GM23248 (cell line): ENCODE data around the gene HTR4. TPM values are rescaled to one million over a fixed set of nuclear protein-coding genes. Genes with fewer than 3 reads are reported as not detected.

Experiments
- DNase-seq: peaks from one replicate; pipeline ENCODE4 v3.0.0-alpha.2; 2015
- H2AFZ ChIP-seq: fragments of 200-600 bp; sonication (generic); 2 replicates; pipeline ENCODE4 v1.6.1; 2016; ENCODE audit warnings: antibody characterized with exemption
- H3F3A ChIP-seq: fragments of 200-600 bp; sonication (generic); 2 replicates; pipeline ENCODE4 v1.6.1; 2016; ENCODE audit warnings: mild to moderate bottlenecking, antibody characterized with exemption, mixed run types; ENCODE audit not compliant: insufficient read depth
- H3K27ac ChIP-seq: fragments of 200-600 bp; sonication (generic); 2 replicates; pipeline ENCODE4 v1.5.1; 2016; ENCODE audit warnings: mild to moderate bottlenecking
- H3K27me3 ChIP-seq: fragments of 200-600 bp; sonication (generic); replicated peaks from 2 replicates; pipeline ENCODE4 v1.6.1; 2016; ENCODE audit warnings: mild to moderate bottlenecking; ENCODE audit not compliant: insufficient read depth
- H3K36me3 ChIP-seq: fragments of 200-600 bp; sonication (generic); 2 replicates; pipeline ENCODE4 v1.6.1; 2016; ENCODE audit warnings: low read depth, mild to moderate bottlenecking
- H3K4me1 ChIP-seq: fragments of 200-600 bp; sonication (generic); 2 replicates; pipeline ENCODE4 v1.6.1; 2016; ENCODE audit warnings: mild to moderate bottlenecking; ENCODE audit not compliant: insufficient read depth
- H3K4me2 ChIP-seq: fragments of 200-600 bp; sonication (generic); one replicate; pipeline ENCODE4 v1.6.1; 2016; ENCODE audit warnings: mild to moderate bottlenecking; ENCODE audit not compliant: unreplicated experiment
- H3K4me3 ChIP-seq: fragments of 200-600 bp; sonication (generic); 2 replicates; pipeline ENCODE4 v1.5.1; 2016; ENCODE audit warnings: mild to moderate bottlenecking
- H3K79me2 ChIP-seq: fragments of 200-600 bp; sonication (generic); 2 replicates; pipeline ENCODE4 v1.6.1; 2016; ENCODE audit warnings: mild to moderate bottlenecking; ENCODE audit not compliant: insufficient read depth
- H3K9ac ChIP-seq: fragments of 200-600 bp; sonication (generic); 2 replicates; pipeline ENCODE4 v1.6.1; 2016; ENCODE audit warnings: mild to moderate bottlenecking
- H3K9me2 ChIP-seq: fragments of 200-600 bp; sonication (generic); 2 replicates; pipeline ENCODE4 v1.6.1; 2016; ENCODE audit warnings: mixed run types, mild to moderate bottlenecking, moderate library complexity; ENCODE audit not compliant: insufficient read depth
- H3K9me3 ChIP-seq: fragments of 200-600 bp; sonication (generic); one replicate; pipeline ENCODE4 v1.6.1; 2017; ENCODE audit warnings: low read depth
- H4K20me1 ChIP-seq: fragments of 200-600 bp; sonication (generic); 2 replicates; pipeline ENCODE4 v1.6.0; 2016; ENCODE audit not compliant: insufficient read depth
- EZH2 ChIP-seq: fragments of 200-600 bp; sonication (generic); IDR thresholded peaks from 2 replicates; pipeline ENCODE4 v1.6.1; 2018; ENCODE audit warnings: antibody characterized with exemption, mild to moderate bottlenecking; ENCODE audit not compliant: insufficient read depth, poor library complexity, severe bottlenecking
- EZH2phosphoT487 ChIP-seq: fragments of 200-600 bp; sonication (generic); IDR thresholded peaks from 2 replicates; pipeline ENCODE4 v1.6.1; 2018; ENCODE audit warnings: antibody characterized with exemption, moderate library complexity, mild to moderate bottlenecking, low read depth; ENCODE audit not compliant: insufficient read depth
- WGBS, 2 experiments: methylation state at CpG; one replicate each; pipeline ENCODE4 v1.1.6; 2015 to 2017; ENCODE audit warnings: low lambda C conversion rate in 2 of 2, low coverage in 1 of 2; ENCODE audit errors: missing lambda C conversion rate in 2 of 2; 5-methylcytosine and 5-hydroxymethylcytosine counted together
- in situ Hi-C: fragments of 300-500 bp; cut with MboI; formaldehyde crosslinking; loops from 2 replicates; pipeline ENCODE4 v1.15.0; 2020
- polyA plus RNA-seq: library from polyadenylated mRNA; unstranded; fragments of >200 nt; fragmentation: Nextera tagmentation; extraction: Ambion mirVana; gene quantifications from 2 replicates; pipeline ENCODE4 v1.2.1, GENCODE V29; 2016
- total RNA-seq: library from RNA; depleted of rRNA; stranded (reverse); fragments of >200 nt; shearing (Covaris generic); gene quantifications from 2 replicates; pipeline ENCODE4 v1.2.3, GENCODE V29; 2014

Gene HTR4
- total and polyA plus RNA-seq, 2 experiments from 2014 or later, result not detected

DNA sequence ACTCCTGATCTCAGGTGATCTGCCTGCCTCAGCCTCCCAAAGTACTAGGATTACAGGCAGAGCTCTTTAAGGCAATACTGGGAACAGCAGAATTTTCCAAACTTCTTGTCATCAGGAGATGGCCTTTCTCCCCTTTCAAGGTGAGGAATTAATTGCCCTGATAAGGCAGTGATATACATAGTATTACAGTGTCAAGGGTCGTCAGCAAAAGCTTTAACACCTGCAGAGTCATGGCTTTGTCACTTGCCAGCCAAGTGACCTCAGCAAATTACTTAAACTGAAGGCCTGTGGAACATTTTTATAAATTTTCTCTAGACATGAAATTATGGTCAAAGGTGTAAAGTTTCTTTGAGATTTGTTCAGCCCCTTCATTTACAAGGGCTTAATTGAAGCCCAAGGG, 211.1 kb downstream of the HTR4 start:
- H3F3A ChIP-seq, result peaks cover 25% of the 10 kb centered on the region
- H3K79me2 ChIP-seq, result no peaks in the 10 kb centered on the region
- no peaks in the 10 kb centered on the region for H4K20me1 ChIP-seq
- no peaks in the 10 kb centered on the region for H3K27me3 ChIP-seq
- in situ Hi-C loops, result loop anchor here (10.0 to 25.0 kb wide), 2 partner anchors 282 to 669 kb away; no protein-coding TSS in a partner anchor
- no peaks in the 10 kb centered on the region for H3K9me3 ChIP-seq
- H3K4me2 ChIP-seq, result no peak overlapping the region
- TF ChIP-seq EZH2 (no peak), EZH2phosphoT487 (no peak)
- no peak overlapping the region for H3K9ac ChIP-seq
- peaks cover 32% of the 10 kb centered on the region for H3K36me3 ChIP-seq
- no peaks in the 10 kb centered on the region for H3K4me1 ChIP-seq
- H3K27ac ChIP-seq, result no peak overlapping the region
- no peak for DNase-seq
- no peak overlapping the region for H2AFZ ChIP-seq
- 36 to 45% methylated on average over 1 of the region's 1 CpG for WGBS, 2 experiments
- no peak overlapping the region for H3K4me3 ChIP-seq
- H3K9me2 ChIP-seq, result no peaks in the 10 kb centered on the region

DNA sequence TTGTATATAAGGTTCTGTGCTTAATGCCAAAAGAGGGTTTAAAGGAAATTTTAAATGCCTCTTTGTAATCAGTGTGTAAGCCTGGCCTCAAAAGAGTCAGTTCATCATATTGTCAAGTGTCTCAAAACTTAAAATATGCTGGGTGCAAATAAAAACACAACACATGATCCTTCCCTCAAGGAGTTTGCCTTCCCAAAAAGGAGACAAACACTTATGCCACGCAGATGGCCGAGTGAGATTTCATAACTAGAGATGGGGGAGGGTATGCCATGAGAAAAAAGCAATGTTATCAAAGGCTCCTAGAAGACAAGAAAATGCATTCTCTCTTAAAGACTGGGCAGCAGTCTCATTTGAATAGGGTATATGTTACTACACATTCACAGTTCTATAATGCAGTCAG, 215.4 kb downstream of the HTR4 start:
- Histone ChIP-seq H3K4me3 (no peak overlapping the region), H3K27ac (no peak overlapping the region), H3K79me2 (no peaks in the 10 kb centered on the region), H3K9me3 (no peaks in the 10 kb centered on the region), H3K9me2 (no peaks in the 10 kb centered on the region), H4K20me1 (no peaks in the 10 kb centered on the region), H3K27me3 (no peaks in the 10 kb centered on the region), H3K4me2 (no peak overlapping the region), H3K9ac (no peak overlapping the region), H3K36me3 (peaks cover 50% of the 10 kb centered on the region), H3F3A (peaks cover 25% of the 10 kb centered on the region), H3K4me1 (no peaks in the 10 kb centered on the region), H2AFZ (no peak overlapping the region)
- TF ChIP-seq EZH2phosphoT487 (no peak), EZH2 (no peak)
- no peak for DNase-seq
- in situ Hi-C loops, result loop anchor here (25.0 kb wide), 1 partner anchor 673 kb away; no protein-coding TSS in a partner anchor
- WGBS, 2 experiments, result 79 to 95% methylated on average over 2 of the region's 2 CpGs

DNA sequence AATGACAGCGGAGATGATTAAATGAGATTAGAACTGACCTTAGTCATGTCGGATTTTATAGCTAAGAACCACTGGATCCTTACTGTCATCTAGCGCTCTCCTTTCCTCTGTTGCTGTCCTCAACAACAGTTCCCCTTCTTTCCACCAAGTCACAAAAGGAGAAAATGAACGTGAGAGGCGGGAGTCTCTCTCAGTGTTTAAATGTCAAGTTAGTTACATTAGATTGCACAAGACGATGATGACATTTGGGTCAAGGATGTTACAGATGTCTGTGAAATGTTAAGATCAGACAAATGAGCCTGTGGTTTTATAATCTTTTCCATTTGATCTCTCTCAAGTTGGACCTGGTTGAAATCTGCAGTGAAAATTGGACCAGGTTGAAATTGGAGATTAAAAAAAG, 217.1 kb downstream of the HTR4 start:
- no peak overlapping the region for H3K4me2 ChIP-seq
- no peak overlapping the region for H3K9ac ChIP-seq
- DNase-seq, result peak; percentile 14
- H3K36me3 ChIP-seq, result peaks cover 61% of the 10 kb centered on the region
- H3K79me2 ChIP-seq, result no peaks in the 10 kb centered on the region
- H3K27me3 ChIP-seq, result no peaks in the 10 kb centered on the region
- TF ChIP-seq EZH2phosphoT487, result no peak
- TF ChIP-seq EZH2, result no peak
- H3K9me3 ChIP-seq, result no peaks in the 10 kb centered on the region
- no peak overlapping the region for H3K4me3 ChIP-seq
- no peak overlapping the region for H3K27ac ChIP-seq
- no peak overlapping the region for H2AFZ ChIP-seq
- no peaks in the 10 kb centered on the region for H3K4me1 ChIP-seq
- no peaks in the 10 kb centered on the region for H3K9me2 ChIP-seq
- peaks cover 11% of the 10 kb centered on the region for H3F3A ChIP-seq
- 77 to 81% methylated on average over 6 of the region's 6 CpGs for WGBS, 2 experiments
- in situ Hi-C loops, result loop anchor here (25.0 kb wide), 1 partner anchor 675 kb away; no protein-coding TSS in a partner anchor
- no peaks in the 10 kb centered on the region for H4K20me1 ChIP-seq

DNA sequence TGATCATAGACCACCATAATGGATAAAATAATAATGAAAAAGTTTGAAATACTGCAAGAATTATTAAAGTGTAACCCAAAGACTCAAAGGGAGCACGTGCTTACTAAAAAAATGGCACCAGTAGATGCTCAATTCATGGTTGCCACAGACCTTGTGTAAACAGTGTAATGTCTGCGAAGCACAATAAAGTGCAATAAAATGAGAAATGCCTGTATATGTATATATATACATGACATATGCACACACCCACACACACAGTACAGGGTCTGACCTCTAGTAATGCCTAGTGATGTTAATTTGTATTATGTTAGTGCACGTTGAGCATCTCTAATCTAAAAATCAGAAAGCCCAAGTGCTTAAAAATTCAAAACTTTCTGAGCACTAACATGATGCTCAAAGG, 218.3 kb downstream of the HTR4 start:
- no peak for DNase-seq
- Histone ChIP-seq H4K20me1 (no peaks in the 10 kb centered on the region), H3K9me3 (no peaks in the 10 kb centered on the region), H3K9ac (no peak overlapping the region), H3K4me2 (no peak overlapping the region), H3K36me3 (peaks cover 62% of the 10 kb centered on the region), H2AFZ (no peak overlapping the region), H3F3A (peaks cover 4% of the 10 kb centered on the region; the same call in 1 of the 2 replicates), H3K27me3 (no peaks in the 10 kb centered on the region), H3K4me1 (no peaks in the 10 kb centered on the region), H3K79me2 (peaks cover 2% of the 10 kb centered on the region; the same call in 1 of the 2 replicates), H3K4me3 (no peak overlapping the region), H3K27ac (no peak overlapping the region), H3K9me2 (no peaks in the 10 kb centered on the region)
- TF ChIP-seq EZH2 (no peak), EZH2phosphoT487 (no peak)
- in situ Hi-C loops, result loop anchor here (25.0 kb wide), 1 partner anchor 676 kb away; no protein-coding TSS in a partner anchor
- 95 to 97% methylated on average over 3 of the region's 3 CpGs for WGBS, 2 experiments
